Mucosa of gallbladder (tissue), 1 donor: ENCODE data around the gene SBSN. TPM values are rescaled to one million over a fixed set of nuclear protein-coding genes. Genes with fewer than 3 reads are reported as not detected.

Source experiments
- DNase-seq: peaks from one replicate; pipeline ENCODE4 v3.0.0-alpha.2; 2020; ENCODE audit warnings: low spot score
- total RNA-seq: library from RNA; stranded (reverse); gene quantifications from one replicate; pipeline ENCODE4 v1.2.1, GENCODE V29; 2021
- donor health status: DM: no; HTN: no; CAD: no.

Gene SBSN
- not detected for total RNA-seq

- DNase-seq: no peak
Measured at GRCh38 chr19:35528218-35529038, at the start of gene SBSN. TSS of gene SBSN (minus strand) at chr19:35528311. CDS start at chr19:35528281, 30 bp downstream.

GRCh38 chr19:35571406-35571965 lies 43.4 kb upstream of the SBSN start:
- DNase-seq: no peak

- no peak for DNase-seq
Measured at GRCh38 chr19:35569281-35569781, 41.2 kb upstream of the SBSN start.

GRCh38 chr19:35566738-35567137 lies 38.6 kb upstream of the SBSN start:
- no peak for DNase-seq

- no peak for DNase-seq
Measured at GRCh38 chr19:35565016-35565856, 37.1 kb upstream of the SBSN start.

GRCh38 chr19:35563207-35563829 lies 35.2 kb upstream of the SBSN start, which contains the start of gene ATP4A:
TSS of gene ATP4A (minus strand) at chr19:35563658. CDS start at chr19:35563629, 29 bp downstream.
- DNase-seq: no peak

GRCh38 chr19:35562776-35563175 lies 34.7 kb upstream of the SBSN start:
- DNase-seq: no peak

GRCh38 chr19:35562336-35562735 lies 34.2 kb upstream of the SBSN start:
- no peak for DNase-seq

GRCh38 chr19:35561436-35561835 lies 33.3 kb upstream of the SBSN start:
- no peak for DNase-seq

GRCh38 chr19:35560677-35561076 lies 32.6 kb upstream of the SBSN start:
- DNase-seq: no peak

- DNase-seq: no peak
Measured at GRCh38 chr19:35560271-35560670, 32.2 kb upstream of the SBSN start.

GRCh38 chr19:35559781-35560180 lies 31.7 kb upstream of the SBSN start:
- no peak for DNase-seq

GRCh38 chr19:35559281-35559659 lies 31.2 kb upstream of the SBSN start:
- no peak for DNase-seq

- DNase-seq: no peak
Measured at GRCh38 chr19:35558400-35559280, 30.5 kb upstream of the SBSN start.

- DNase-seq: peak; percentile 53
Measured at GRCh38 chr19:35557539-35558399, 29.7 kb upstream of the SBSN start.

GRCh38 chr19:35556846-35557538 lies 28.9 kb upstream of the SBSN start:
- DNase-seq: no peak

- DNase-seq: no peak
Measured at GRCh38 chr19:35556025-35556590, 28.0 kb upstream of the SBSN start.

- no peak for DNase-seq
Measured at GRCh38 chr19:35555301-35556005, 27.3 kb upstream of the SBSN start.
